Common myeloid progenitor, CD34-positive (primary cell): ENCODE results near the gene NEO1.

Experiments used
- CTCF ChIA-PET: fragments of 350-600 bp; sonication (Branson Sonifier 250); formaldehyde crosslinking; loops from one replicate; lab custom pipeline; 2021; ENCODE audit warnings: antibody characterized with exemption; lab: Charles Lee
- POLR2A ChIA-PET: fragments of 350-600 bp; sonication (Branson Sonifier 250); formaldehyde crosslinking; loops from one replicate; lab custom pipeline; 2021; ENCODE audit warnings: antibody characterized with exemption; lab: Charles Lee
- DNase-seq, 3 donors: peaks; one replicate each; pipeline versions ENCODE4 v3.0.0 to v3.0.0-alpha.2; 2013
- H3K27ac ChIP-seq, 2 experiments: 1 replicate in 1 of 2; 2 replicates in 1 of 2; pipeline ENCODE4 v1.7.0; 2013; ENCODE audit warnings: inconsistent platforms in 2 of 2, low read length in 2 of 2, mild to moderate bottlenecking in 2 of 2, low read depth in 1 of 2, moderate library complexity in 1 of 2; ENCODE audit not compliant: severe bottlenecking in 2 of 2, insufficient read depth in 1 of 2, poor library complexity in 1 of 2
- H3K27me3 ChIP-seq, 5 experiments: replicated peaks in 2 of 5; 1 replicate in 3 of 5; 2 replicates in 2 of 5; pipeline versions ENCODE4 v1.6.1 to v1.7.0; 2013; ENCODE audit warnings: low read length in 4 of 5, mild to moderate bottlenecking in 2 of 5, moderate library complexity in 2 of 5, inconsistent platforms in 1 of 5; ENCODE audit not compliant: insufficient read depth in 5 of 5, control insufficient read depth in 4 of 5
- H3K36me3 ChIP-seq, 4 experiments: 1 replicate in 2 of 4; 2 replicates in 2 of 4; pipeline versions ENCODE4 v1.6.1 to v1.7.0; 2013; ENCODE audit warnings: low read length in 3 of 4, control low read depth in 1 of 4, mild to moderate bottlenecking in 1 of 4; ENCODE audit not compliant: control insufficient read depth in 4 of 4, insufficient read depth in 4 of 4
- H3K4me1 ChIP-seq, 4 experiments: 1 replicate in 3 of 4; 2 replicates in 1 of 4; pipeline versions ENCODE4 v1.6.1 to v1.7.1; 2013; ENCODE audit warnings: low read length in 3 of 4, mild to moderate bottlenecking in 3 of 4, control low read depth in 1 of 4, inconsistent platforms in 1 of 4, moderate library complexity in 1 of 4; ENCODE audit not compliant: control insufficient read depth in 4 of 4, insufficient read depth in 4 of 4; ENCODE audit errors: control extremely low read depth in 1 of 4
- H3K4me3 ChIP-seq, 7 experiments: 1 replicate in 4 of 7; 2 replicates in 3 of 7; pipeline versions ENCODE4 v1.5.1 to v1.7.0; 2013; ENCODE audit warnings: mild to moderate bottlenecking in 7 of 7, low read length in 6 of 7, moderate library complexity in 6 of 7, inconsistent platforms in 2 of 7, low read depth in 2 of 7, control low read depth in 1 of 7; ENCODE audit not compliant: insufficient read depth in 4 of 7, control insufficient read depth in 1 of 7; ENCODE audit errors: extremely low read depth in 1 of 7
- H3K9me3 ChIP-seq, 5 experiments: 1 replicate in 4 of 5; 2 replicates in 1 of 5; pipeline versions ENCODE4 v1.6.1 to v1.7.1; 2013; ENCODE audit warnings: low read length in 4 of 5, mild to moderate bottlenecking in 2 of 5, inconsistent platforms in 1 of 5, low read depth in 1 of 5, moderate library complexity in 1 of 5; ENCODE audit not compliant: control insufficient read depth in 4 of 5, insufficient read depth in 2 of 5; ENCODE audit errors: control extremely low read depth in 1 of 5
- WGBS: methylation state at CpG from one replicate; pipeline ENCODE4 v1.1.5; 2013; ENCODE audit not compliant: insufficient coverage; 5-methylcytosine and 5-hydroxymethylcytosine counted together

The NEO1 gene

GRCh38 chr15:73232776-73233175 is 180.5 kb downstream of the NEO1 start:
- Histone ChIP-seq H3K27ac (no peak overlapping the region), H3K9me3 (no peaks in the 10 kb centered on the region), H3K4me1 (no peaks in the 10 kb centered on the region), H3K27me3 (peaks cover 0 to 24% (median 2%) of the 10 kb centered on the region in 5 experiments), H3K4me3 (no peak overlapping the region), H3K36me3 (no peaks in the 10 kb centered on the region)
- 100% methylated on average over 1 of the region's 2 CpGs for WGBS
- CTCF ChIA-PET = no interaction called here
- DNase-seq = no peak
- POLR2A ChIA-PET = no interaction called here

- Histone ChIP-seq H3K4me1 (no peaks in the 10 kb centered on the region), H3K4me3 (no peak overlapping the region), H3K9me3 (no peaks in the 10 kb centered on the region), H3K36me3 (no peaks in the 10 kb centered on the region), H3K27ac (no peak overlapping the region), H3K27me3 (peaks cover 0 to 24% (median 4%) of the 10 kb centered on the region in 5 experiments)
- CTCF ChIA-PET = no interaction called here
- no peak for DNase-seq
- POLR2A ChIA-PET = no interaction called here
- WGBS = 80% methylated on average over 1 of the region's 5 CpGs
Measured at GRCh38 chr15:73233623-73234022, 181.4 kb downstream of the NEO1 start.

DNA sequence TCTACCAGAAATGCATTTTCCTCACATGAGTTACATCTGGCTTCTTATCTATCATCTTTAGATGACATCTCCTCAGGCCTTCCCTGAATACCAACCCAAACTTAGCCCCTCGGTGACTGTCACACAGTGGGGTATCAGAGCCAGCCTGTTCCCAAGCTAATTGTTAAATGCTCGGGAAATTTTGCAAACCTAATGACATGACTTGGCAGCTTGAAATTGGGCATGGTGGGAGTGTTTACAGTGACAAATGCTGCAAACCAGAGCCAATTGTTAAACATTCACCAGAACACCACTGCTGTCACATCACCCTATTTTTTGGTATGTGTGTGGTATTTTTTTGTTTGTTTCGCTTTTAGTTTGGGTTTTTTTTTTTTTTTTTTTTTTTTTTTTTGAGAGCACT is 185.6 kb downstream of the NEO1 start:
- no peak overlapping the region for H3K4me3 ChIP-seq
- no peaks in the 10 kb centered on the region for H3K9me3 ChIP-seq
- no peaks in the 10 kb centered on the region for H3K36me3 ChIP-seq
- POLR2A ChIA-PET = no interaction called here
- no peaks in the 10 kb centered on the region for H3K4me1 ChIP-seq
- H3K27me3 ChIP-seq = peaks cover 0 to 26% (median 4%) of the 10 kb centered on the region in 5 experiments
- no peak for DNase-seq
- 75% methylated on average over 1 of the region's 3 CpGs for WGBS
- no peak overlapping the region for H3K27ac ChIP-seq
- CTCF ChIA-PET = interaction anchor here (1.0 to 1.2 kb wide), 2 partner anchors 13 to 36 kb away, joined by 3 to 5 read pairs; no protein-coding TSS in a partner anchor

- Histone ChIP-seq H3K27ac (no peak overlapping the region), H3K4me1 (no peaks in the 10 kb centered on the region), H3K36me3 (no peaks in the 10 kb centered on the region), H3K27me3 (peaks cover 0 to 17% (median 4%) of the 10 kb centered on the region in 5 experiments), H3K9me3 (no peaks in the 10 kb centered on the region), H3K4me3 (no peak overlapping the region)
- 92% methylated on average over 6 of the region's 10 CpGs for WGBS
- ChIA-PET POLR2A (no interaction called here), CTCF (interaction anchor here (1.5 to 2.3 kb wide), 3 partner anchors 8 to 29 kb away, joined by 5 to 11 read pairs (median 6); no protein-coding TSS in a partner anchor)
- no peak for DNase-seq
Measured at GRCh38 chr15:73239564-73240215, 187.4 kb downstream of the NEO1 start.

- no peaks in the 10 kb centered on the region for H3K4me1 ChIP-seq
- peak; percentile 72 to 87 (median 82) for DNase-seq
- ChIA-PET POLR2A (no interaction called here), CTCF (interaction anchor here (0.8 to 3.6 kb wide), 11 partner anchors 9 to 464 kb away, joined by 3 to 18 read pairs (median 5); no protein-coding TSS in a partner anchor)
- no peak overlapping the region for H3K4me3 ChIP-seq
- H3K27ac ChIP-seq = no peak overlapping the region
- H3K36me3 ChIP-seq = no peaks in the 10 kb centered on the region
- peaks cover 1 to 12% (median 4%) of the 10 kb centered on the region in 5 experiments for H3K27me3 ChIP-seq
- no peaks in the 10 kb centered on the region for H3K9me3 ChIP-seq
- no CpG with 5 or more reads among the region's 4 CpGs for WGBS
Measured at GRCh38 chr15:73240866-73241499, 188.7 kb downstream of the NEO1 start.

DNA sequence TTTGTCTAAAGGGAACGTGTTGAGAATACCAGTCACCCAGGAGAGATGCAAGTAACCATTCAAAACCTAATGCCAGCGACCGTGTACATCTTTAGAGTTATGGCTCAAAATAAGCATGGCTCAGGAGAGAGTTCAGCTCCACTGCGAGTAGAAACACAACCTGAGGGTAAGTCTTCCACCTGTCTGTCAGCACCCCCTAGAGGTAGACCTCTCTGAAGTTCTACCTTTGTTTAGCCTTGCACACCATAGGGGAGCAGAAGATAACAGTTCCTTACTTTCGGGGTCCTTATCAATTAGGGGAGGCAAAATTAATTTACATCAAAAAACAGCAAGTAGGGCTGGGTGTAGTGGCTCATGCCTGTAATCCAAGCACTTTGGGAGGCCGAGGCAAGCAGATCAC is 192.1 kb downstream of the NEO1 start:
- DNase-seq = peak; percentile 21 to 50 (median 43)
- H3K36me3 ChIP-seq = no peaks in the 10 kb centered on the region
- H3K27me3 ChIP-seq = peaks cover 5 to 24% (median 11%) of the 10 kb centered on the region in 5 experiments
- 52% methylated on average over 3 of the region's 6 CpGs for WGBS
- CTCF ChIA-PET = interaction anchor here (1.1 to 2.2 kb wide), 7 partner anchors 14 to 461 kb away, joined by 3 to 7 read pairs (median 4); no protein-coding TSS in a partner anchor
- POLR2A ChIA-PET = no interaction called here
- H3K4me3 ChIP-seq = no peak overlapping the region
- H3K4me1 ChIP-seq = no peaks in the 10 kb centered on the region
- H3K27ac ChIP-seq = no peak overlapping the region
- H3K9me3 ChIP-seq = no peaks in the 10 kb centered on the region

GRCh38 chr15:73246439-73246838 is 194.2 kb downstream of the NEO1 start:
- ChIA-PET CTCF (interaction anchor here (1.1 to 1.9 kb wide), 2 partner anchors 117 to 525 kb away, joined by 3 to 5 read pairs; no protein-coding TSS in a partner anchor), POLR2A (no interaction called here)
- H3K36me3 ChIP-seq = no peaks in the 10 kb centered on the region
- no peak for DNase-seq
- H3K4me1 ChIP-seq = no peaks in the 10 kb centered on the region
- no peaks in the 10 kb centered on the region for H3K9me3 ChIP-seq
- H3K27me3 ChIP-seq = peaks cover 7 to 24% (median 10%) of the 10 kb centered on the region in 5 experiments
- H3K27ac ChIP-seq = no peak overlapping the region
- no peak overlapping the region for H3K4me3 ChIP-seq
